ENCODE measurements around the gene TFB2M.

Gene TFB2M

DNA sequence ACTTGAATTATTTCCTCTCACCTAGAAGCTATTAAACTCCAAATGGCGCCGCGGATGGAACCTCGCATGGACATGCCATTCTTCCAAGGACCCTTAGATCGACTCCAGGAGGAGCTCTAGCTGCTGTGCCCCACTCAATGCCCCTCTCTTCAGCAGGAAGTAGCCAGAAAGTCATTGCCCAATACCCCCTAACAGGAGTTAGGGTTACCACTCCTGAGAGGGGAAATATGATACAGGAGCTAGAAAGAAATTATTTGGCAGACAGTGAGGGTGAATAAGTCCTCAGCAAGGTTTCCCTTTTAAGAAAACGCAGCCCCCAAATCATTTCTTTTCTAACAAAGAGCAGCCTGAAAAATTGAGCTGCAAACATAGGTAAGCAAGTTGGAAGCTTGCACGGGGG, 28.6 kb downstream of the TFB2M start:
- H3K4me3 ChIP-seq (ENCODE audit: insufficient read depth, low read depth, low read length, poor library complexity, severe bottlenecking) = no peak overlapping the region
- no peaks in the 10 kb centered on the region for H3K27me3 ChIP-seq (replicated peaks; ENCODE audit: control insufficient read depth, insufficient read depth, low read length, poor library complexity, severe bottlenecking)
- DNase-seq = no peak
- no peaks in the 10 kb centered on the region for H3K9me3 ChIP-seq (ENCODE audit: control insufficient read depth, low read length)
- no peak overlapping the region for H3K27ac ChIP-seq (ENCODE audit: insufficient read depth, low read length, poor library complexity, severe bottlenecking)
- no peaks in the 10 kb centered on the region for H3K4me1 ChIP-seq (ENCODE audit: control insufficient read depth, insufficient read depth, low read length, poor library complexity, severe bottlenecking)
- peaks cover 15% of the 10 kb centered on the region for H3K36me3 ChIP-seq (ENCODE audit: control insufficient read depth, insufficient read depth, low read length)

DNA sequence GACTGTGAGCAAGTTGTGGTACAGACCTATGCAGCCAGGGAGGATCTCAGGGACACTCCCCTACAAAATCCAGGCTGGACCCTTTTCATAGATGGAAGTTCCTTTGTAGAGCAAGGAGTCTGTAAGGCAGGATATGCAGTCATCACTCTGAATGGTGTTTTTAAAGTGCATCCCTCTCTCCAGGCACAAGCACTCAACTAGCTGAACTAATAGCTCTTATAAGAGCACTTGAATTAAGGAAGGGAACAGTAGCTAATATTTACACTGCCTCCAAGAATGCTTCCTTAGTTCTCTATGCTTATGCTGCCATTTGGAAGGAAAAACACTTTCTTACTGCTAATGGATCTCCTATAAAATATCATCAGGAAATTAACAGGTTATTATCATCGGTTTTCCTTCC, 31.9 kb downstream of the TFB2M start:
- peaks cover 4% of the 10 kb centered on the region for H3K9me3 ChIP-seq (ENCODE audit: control insufficient read depth, low read length)
- H3K4me3 ChIP-seq (ENCODE audit: insufficient read depth, low read depth, low read length, poor library complexity, severe bottlenecking) = no peak overlapping the region
- H3K27ac ChIP-seq (ENCODE audit: insufficient read depth, low read length, poor library complexity, severe bottlenecking) = no peak overlapping the region
- H3K4me1 ChIP-seq (ENCODE audit: control insufficient read depth, insufficient read depth, low read length, poor library complexity, severe bottlenecking) = no peaks in the 10 kb centered on the region
- no peaks in the 10 kb centered on the region for H3K36me3 ChIP-seq (ENCODE audit: control insufficient read depth, insufficient read depth, low read length)
- H3K27me3 ChIP-seq (replicated peaks; ENCODE audit: control insufficient read depth, insufficient read depth, low read length, poor library complexity, severe bottlenecking) = no peaks in the 10 kb centered on the region
- no peak for DNase-seq

- no peaks in the 10 kb centered on the region for H3K27me3 ChIP-seq (replicated peaks; ENCODE audit: control insufficient read depth, insufficient read depth, low read length, poor library complexity, severe bottlenecking)
- no peaks in the 10 kb centered on the region for H3K36me3 ChIP-seq (ENCODE audit: control insufficient read depth, insufficient read depth, low read length)
- H3K27ac ChIP-seq (ENCODE audit: insufficient read depth, low read length, poor library complexity, severe bottlenecking) = no peak overlapping the region
- H3K4me1 ChIP-seq (ENCODE audit: control insufficient read depth, insufficient read depth, low read length, poor library complexity, severe bottlenecking) = no peaks in the 10 kb centered on the region
- H3K4me3 ChIP-seq (ENCODE audit: insufficient read depth, low read depth, low read length, poor library complexity, severe bottlenecking) = no peak overlapping the region
- no peak for DNase-seq
- H3K9me3 ChIP-seq (ENCODE audit: control insufficient read depth, low read length) = peaks cover 4% of the 10 kb centered on the region
These were observed 32.6 kb downstream of the TFB2M start for GRCh38 chr1:246533371-246533905.

DNA sequence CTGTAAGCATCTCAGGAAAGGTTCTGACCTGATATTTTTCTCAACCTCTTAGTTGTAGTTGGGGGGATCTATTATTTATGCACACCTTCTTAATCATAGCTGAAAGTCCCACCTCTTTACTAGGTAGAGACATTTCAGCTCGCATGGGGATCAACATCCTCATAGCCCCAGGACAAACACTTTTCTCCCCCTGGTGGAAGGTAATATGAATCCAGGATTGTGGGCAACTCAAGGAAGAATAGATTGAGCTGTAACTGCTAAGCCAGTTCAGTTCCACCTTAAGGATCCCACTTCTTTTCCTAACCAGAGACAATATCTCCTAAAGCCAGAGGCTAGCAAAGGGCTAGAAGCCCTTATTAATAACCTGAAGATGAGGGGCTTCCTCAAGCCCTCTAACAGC, 33.5 kb downstream of the TFB2M start:
- H3K36me3 ChIP-seq (ENCODE audit: control insufficient read depth, insufficient read depth, low read length) = no peaks in the 10 kb centered on the region
- no peaks in the 10 kb centered on the region for H3K27me3 ChIP-seq (replicated peaks; ENCODE audit: control insufficient read depth, insufficient read depth, low read length, poor library complexity, severe bottlenecking)
- DNase-seq = no peak
- H3K4me1 ChIP-seq (ENCODE audit: control insufficient read depth, insufficient read depth, low read length, poor library complexity, severe bottlenecking) = peaks cover under 1% of the 10 kb centered on the region
- peaks cover 4% of the 10 kb centered on the region for H3K9me3 ChIP-seq (ENCODE audit: control insufficient read depth, low read length)
- H3K4me3 ChIP-seq (ENCODE audit: insufficient read depth, low read depth, low read length, poor library complexity, severe bottlenecking) = no peak overlapping the region
- H3K27ac ChIP-seq (ENCODE audit: insufficient read depth, low read length, poor library complexity, severe bottlenecking) = no peak overlapping the region

- Histone ChIP-seq H3K27ac (ENCODE audit: insufficient read depth, low read length, poor library complexity, severe bottlenecking) (no peak overlapping the region), H3K9me3 (ENCODE audit: control insufficient read depth, low read length) (peaks cover 4% of the 10 kb centered on the region), H3K4me3 (ENCODE audit: insufficient read depth, low read depth, low read length, poor library complexity, severe bottlenecking) (no peak overlapping the region), H3K36me3 (ENCODE audit: control insufficient read depth, insufficient read depth, low read length) (no peaks in the 10 kb centered on the region), H3K27me3 (replicated peaks; ENCODE audit: control insufficient read depth, insufficient read depth, low read length, poor library complexity, severe bottlenecking) (no peaks in the 10 kb centered on the region), H3K4me1 (ENCODE audit: control insufficient read depth, insufficient read depth, low read length, poor library complexity, severe bottlenecking) (peaks cover 4% of the 10 kb centered on the region)
- no peak for DNase-seq
These were observed 35.6 kb downstream of the TFB2M start for GRCh38 chr1:246530482-246530881.

GRCh38 chr1:246528933-246529731, 36.9 kb downstream of the TFB2M start:
- Histone ChIP-seq H3K4me3 (ENCODE audit: insufficient read depth, low read depth, low read length, poor library complexity, severe bottlenecking) (no peak overlapping the region), H3K9me3 (ENCODE audit: control insufficient read depth, low read length) (peaks cover 4% of the 10 kb centered on the region), H3K4me1 (ENCODE audit: control insufficient read depth, insufficient read depth, low read length, poor library complexity, severe bottlenecking) (peaks cover 4% of the 10 kb centered on the region), H3K36me3 (ENCODE audit: control insufficient read depth, insufficient read depth, low read length) (no peaks in the 10 kb centered on the region), H3K27me3 (replicated peaks; ENCODE audit: control insufficient read depth, insufficient read depth, low read length, poor library complexity, severe bottlenecking) (no peaks in the 10 kb centered on the region), H3K27ac (ENCODE audit: insufficient read depth, low read length, poor library complexity, severe bottlenecking) (no peak overlapping the region)
- DNase-seq = no peak

DNA sequence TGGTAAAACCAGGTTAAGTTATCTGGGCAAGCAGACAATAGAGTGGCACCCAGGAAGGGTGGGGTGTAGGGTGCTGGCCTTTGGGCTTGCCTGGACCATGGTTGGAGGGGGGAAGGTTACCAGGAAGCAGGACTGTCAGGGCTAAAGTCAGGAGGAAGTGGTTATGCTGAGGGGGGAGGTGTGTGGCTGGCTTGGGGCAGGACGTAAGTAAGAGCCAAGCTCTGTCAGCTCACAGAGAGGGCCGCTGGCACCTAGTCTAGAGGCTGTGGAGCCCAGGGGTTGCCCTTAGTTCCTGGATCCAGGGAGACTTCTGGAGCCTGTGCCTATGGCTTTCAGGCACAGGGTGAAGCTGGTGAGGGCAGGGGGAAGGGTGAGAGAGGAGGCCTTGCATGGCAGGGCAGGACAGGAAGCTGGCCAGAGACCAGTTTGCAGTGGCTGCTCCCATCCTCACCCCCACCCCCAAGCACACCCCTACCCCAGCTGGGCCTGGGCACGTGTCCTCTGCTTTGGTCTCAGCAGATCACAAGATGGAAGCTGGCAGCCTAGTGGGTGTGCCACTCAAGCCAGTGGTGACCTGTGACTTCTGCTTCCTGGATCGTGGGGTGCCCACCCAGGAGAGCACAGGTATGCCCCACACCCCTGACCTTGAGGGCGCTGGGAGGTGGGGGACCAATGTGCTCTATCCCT, 38.5 kb downstream of the TFB2M start:
- no peak for DNase-seq
- no peak overlapping the region for H3K27ac ChIP-seq (ENCODE audit: insufficient read depth, low read length, poor library complexity, severe bottlenecking)
- no peak overlapping the region for H3K4me3 ChIP-seq (ENCODE audit: insufficient read depth, low read depth, low read length, poor library complexity, severe bottlenecking)
- H3K27me3 ChIP-seq (replicated peaks; ENCODE audit: control insufficient read depth, insufficient read depth, low read length, poor library complexity, severe bottlenecking) = no peaks in the 10 kb centered on the region
- H3K9me3 ChIP-seq (ENCODE audit: control insufficient read depth, low read length) = peaks cover 4% of the 10 kb centered on the region
- H3K4me1 ChIP-seq (ENCODE audit: control insufficient read depth, insufficient read depth, low read length, poor library complexity, severe bottlenecking) = peaks cover 4% of the 10 kb centered on the region
- no peaks in the 10 kb centered on the region for H3K36me3 ChIP-seq (ENCODE audit: control insufficient read depth, insufficient read depth, low read length)

DNA sequence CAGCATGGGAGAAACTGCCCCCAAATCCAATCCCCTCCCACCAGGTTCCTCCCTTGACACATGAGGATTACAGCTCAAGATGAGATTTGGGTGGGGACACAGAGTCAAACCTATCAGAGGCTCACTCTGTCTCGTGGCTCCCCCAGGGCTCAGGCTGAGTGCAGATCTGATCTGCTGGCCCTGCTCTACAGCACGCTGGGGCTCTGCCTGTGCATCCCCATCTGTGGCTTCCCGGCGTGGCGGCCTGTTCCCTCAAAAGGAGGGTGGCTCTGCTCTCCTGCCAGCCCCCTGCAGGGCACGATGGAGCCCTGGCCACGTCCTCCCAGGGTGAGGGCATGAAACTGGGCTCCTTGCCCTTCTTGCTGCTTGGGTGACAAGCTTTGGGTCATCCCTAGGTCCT, 39.1 kb downstream of the TFB2M start:
- Histone ChIP-seq H3K27me3 (replicated peaks; ENCODE audit: control insufficient read depth, insufficient read depth, low read length, poor library complexity, severe bottlenecking) (no peaks in the 10 kb centered on the region), H3K4me1 (ENCODE audit: control insufficient read depth, insufficient read depth, low read length, poor library complexity, severe bottlenecking) (peaks cover 4% of the 10 kb centered on the region), H3K36me3 (ENCODE audit: control insufficient read depth, insufficient read depth, low read length) (no peaks in the 10 kb centered on the region), H3K4me3 (ENCODE audit: insufficient read depth, low read depth, low read length, poor library complexity, severe bottlenecking) (no peak overlapping the region), H3K27ac (ENCODE audit: insufficient read depth, low read length, poor library complexity, severe bottlenecking) (no peak overlapping the region), H3K9me3 (ENCODE audit: control insufficient read depth, low read length) (peaks cover 4% of the 10 kb centered on the region)
- no peak for DNase-seq

- no peak for DNase-seq
- Histone ChIP-seq H3K27ac (ENCODE audit: insufficient read depth, low read length, poor library complexity, severe bottlenecking) (no peak overlapping the region), H3K4me1 (ENCODE audit: control insufficient read depth, insufficient read depth, low read length, poor library complexity, severe bottlenecking) (peaks cover 4% of the 10 kb centered on the region), H3K4me3 (ENCODE audit: insufficient read depth, low read depth, low read length, poor library complexity, severe bottlenecking) (no peak overlapping the region), H3K9me3 (ENCODE audit: control insufficient read depth, low read length) (peaks cover 4% of the 10 kb centered on the region), H3K27me3 (replicated peaks; ENCODE audit: control insufficient read depth, insufficient read depth, low read length, poor library complexity, severe bottlenecking) (no peaks in the 10 kb centered on the region), H3K36me3 (ENCODE audit: control insufficient read depth, insufficient read depth, low read length) (no peaks in the 10 kb centered on the region)
These were observed 39.7 kb downstream of the TFB2M start for GRCh38 chr1:246526380-246526779.

GRCh38 chr1:246519514-246519913, 46.5 kb downstream of the TFB2M start:
- no peaks in the 10 kb centered on the region for H3K27me3 ChIP-seq (replicated peaks; ENCODE audit: control insufficient read depth, insufficient read depth, low read length, poor library complexity, severe bottlenecking)
- H3K4me1 ChIP-seq (ENCODE audit: control insufficient read depth, insufficient read depth, low read length, poor library complexity, severe bottlenecking) = no peaks in the 10 kb centered on the region
- DNase-seq = no peak
- no peak overlapping the region for H3K4me3 ChIP-seq (ENCODE audit: insufficient read depth, low read depth, low read length, poor library complexity, severe bottlenecking)
- H3K36me3 ChIP-seq (ENCODE audit: control insufficient read depth, insufficient read depth, low read length) = no peaks in the 10 kb centered on the region
- no peak overlapping the region for H3K27ac ChIP-seq (ENCODE audit: insufficient read depth, low read length, poor library complexity, severe bottlenecking)
- peaks cover 10% of the 10 kb centered on the region for H3K9me3 ChIP-seq (ENCODE audit: control insufficient read depth, low read length)

All from effector memory CD4-positive, alpha-beta T cell (primary cell).